Osteoblast (primary cell): ENCODE results near the gene LRP1-AS. TPM values are rescaled to one million over a fixed set of nuclear protein-coding genes. Genes with fewer than 3 reads are reported as not detected.

ENCODE experiments used
- DNase-seq: peaks from one replicate; pipeline ENCODE4 v3.0.0; 2011; ENCODE audit warnings: low spot score, mixed read lengths; ENCODE audit not compliant: insufficient read length; ENCODE audit errors: missing footprints
- H2AFZ ChIP-seq: 2 replicates; pipeline ENCODE4 v1.6.0; 2011; ENCODE audit warnings: mild to moderate bottlenecking, low read length
- H3K27ac ChIP-seq: 2 replicates; pipeline ENCODE4 v1.5.1; 2011; ENCODE audit warnings: mild to moderate bottlenecking, low read depth, low read length, moderate library complexity
- H3K27me3 ChIP-seq: 2 replicates; pipeline ENCODE4 v1.6.0; 2012; ENCODE audit warnings: mild to moderate bottlenecking, control low read depth, inconsistent platforms, low read length, moderate library complexity; ENCODE audit not compliant: insufficient read depth
- H3K36me3 ChIP-seq: 2 replicates; pipeline ENCODE4 v1.5.1; 2011; ENCODE audit warnings: mild to moderate bottlenecking, low read length, control low read depth, moderate library complexity; ENCODE audit not compliant: insufficient read depth
- H3K4me1 ChIP-seq: 2 replicates; pipeline ENCODE4 v1.5.1; 2011; ENCODE audit warnings: mild to moderate bottlenecking, low read length, control low read depth, moderate library complexity; ENCODE audit not compliant: insufficient read depth
- H3K4me2 ChIP-seq: 2 replicates; pipeline ENCODE4 v1.6.0; 2011; ENCODE audit warnings: mild to moderate bottlenecking, low read length; ENCODE audit not compliant: insufficient read depth
- H3K4me3 ChIP-seq: fragments of 200-600 bp; sonication (generic); 3 replicates; pipeline ENCODE4 v1.5.1; 2012; ENCODE audit warnings: mild to moderate bottlenecking, low read length, inconsistent platforms; ENCODE audit not compliant: insufficient read depth
- H3K79me2 ChIP-seq: 2 replicates; pipeline ENCODE4 v1.6.0; 2012; ENCODE audit warnings: mild to moderate bottlenecking, low read length, control low read depth, inconsistent platforms; ENCODE audit not compliant: insufficient read depth
- H3K9me3 ChIP-seq: 2 replicates; pipeline ENCODE4 v1.5.1; 2011; ENCODE audit warnings: low read depth, low read length, control low read depth
- H4K20me1 ChIP-seq: 2 replicates; pipeline ENCODE4 v1.6.0; 2012; ENCODE audit warnings: mild to moderate bottlenecking, low read length, control low read depth; ENCODE audit not compliant: insufficient read depth
- total RNA-seq: library from RNA; depleted of rRNA; stranded (reverse); fragments of >200 nt; gene quantifications from 2 replicates; pipeline ENCODE4 v1.2.3, GENCODE V29; 2012
- TF ChIP-seq, protein P1 (sequence below): IDR thresholded peaks from 2 replicates; pipeline ENCODE4 v1.5.1; 2011; ENCODE audit warnings: mild to moderate bottlenecking, low read depth, low read length, moderate library complexity; ENCODE audit errors: extremely low read depth

LRP1-AS gene
- total RNA-seq, 1 donor, result not detected

- DNase-seq, result peak; percentile 96
- Histone ChIP-seq H3K4me1 (peaks cover 3% of the 10 kb centered on the region), H3K9me3 (no peaks in the 10 kb centered on the region), H3K27ac (peak overlapping the region; percentile 65), H3K4me2 (no peak overlapping the region), H2AFZ (no peak overlapping the region), H3K4me3 (no peak overlapping the region), H3K36me3 (peaks cover 96% of the 10 kb centered on the region), H3K79me2 (peaks cover 88% of the 10 kb centered on the region), H4K20me1 (peaks cover 62% of the 10 kb centered on the region), H3K27me3 (no peaks in the 10 kb centered on the region)
- TF ChIP-seq, protein P1, sequence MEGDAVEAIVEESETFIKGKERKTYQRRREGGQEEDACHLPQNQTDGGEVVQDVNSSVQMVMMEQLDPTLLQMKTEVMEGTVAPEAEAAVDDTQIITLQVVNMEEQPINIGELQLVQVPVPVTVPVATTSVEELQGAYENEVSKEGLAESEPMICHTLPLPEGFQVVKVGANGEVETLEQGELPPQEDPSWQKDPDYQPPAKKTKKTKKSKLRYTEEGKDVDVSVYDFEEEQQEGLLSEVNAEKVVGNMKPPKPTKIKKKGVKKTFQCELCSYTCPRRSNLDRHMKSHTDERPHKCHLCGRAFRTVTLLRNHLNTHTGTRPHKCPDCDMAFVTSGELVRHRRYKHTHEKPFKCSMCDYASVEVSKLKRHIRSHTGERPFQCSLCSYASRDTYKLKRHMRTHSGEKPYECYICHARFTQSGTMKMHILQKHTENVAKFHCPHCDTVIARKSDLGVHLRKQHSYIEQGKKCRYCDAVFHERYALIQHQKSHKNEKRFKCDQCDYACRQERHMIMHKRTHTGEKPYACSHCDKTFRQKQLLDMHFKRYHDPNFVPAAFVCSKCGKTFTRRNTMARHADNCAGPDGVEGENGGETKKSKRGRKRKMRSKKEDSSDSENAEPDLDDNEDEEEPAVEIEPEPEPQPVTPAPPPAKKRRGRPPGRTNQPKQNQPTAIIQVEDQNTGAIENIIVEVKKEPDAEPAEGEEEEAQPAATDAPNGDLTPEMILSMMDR, result no peak
These were observed 29.4 kb upstream of the LRP1-AS start for GRCh38 chr12:57176846-57177245.

DNA sequence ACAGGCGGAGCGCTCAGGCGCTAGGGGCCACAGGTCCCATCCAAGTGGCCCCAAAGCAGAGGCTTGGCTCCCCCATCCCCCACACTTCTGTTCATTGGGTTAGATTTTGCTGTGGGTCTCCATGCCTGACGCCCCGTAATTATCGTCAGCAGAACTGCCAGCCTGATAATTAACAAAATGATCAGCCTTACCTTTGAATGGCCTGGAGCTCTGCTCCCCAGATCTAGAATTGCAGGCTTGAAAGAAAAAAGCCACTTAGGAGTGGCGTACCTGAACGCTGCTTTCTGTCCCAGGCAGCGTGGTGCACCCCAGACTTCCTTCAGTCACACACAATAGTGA is 28.7 kb upstream of the LRP1-AS start:
- peaks cover 7% of the 10 kb centered on the region for H3K4me1 ChIP-seq
- no peak overlapping the region for H3K4me2 ChIP-seq
- H3K9me3 ChIP-seq, result no peaks in the 10 kb centered on the region
- H3K27me3 ChIP-seq, result no peaks in the 10 kb centered on the region
- no peak overlapping the region for H2AFZ ChIP-seq
- peaks cover 82% of the 10 kb centered on the region for H3K79me2 ChIP-seq
- H3K36me3 ChIP-seq, result peaks cover 89% of the 10 kb centered on the region
- H4K20me1 ChIP-seq, result peaks cover 58% of the 10 kb centered on the region
- H3K27ac ChIP-seq, result peak overlapping the region; percentile 65
- TF ChIP-seq, protein P1, result no peak
- peak; percentile 27 for DNase-seq
- no peak overlapping the region for H3K4me3 ChIP-seq

GRCh38 chr12:57175428-57176138 is 28.2 kb upstream of the LRP1-AS start:
- TF ChIP-seq, protein P1, result peak; percentile 79
- no peak overlapping the region for H2AFZ ChIP-seq
- peak overlapping the region; percentile 65 for H3K27ac ChIP-seq
- no peak overlapping the region for H3K4me2 ChIP-seq
- peaks cover 10% of the 10 kb centered on the region for H3K4me1 ChIP-seq
- peak; percentile 96 for DNase-seq
- no peak overlapping the region for H3K4me3 ChIP-seq
- H3K79me2 ChIP-seq, result peaks cover 83% of the 10 kb centered on the region
- H4K20me1 ChIP-seq, result peaks cover 63% of the 10 kb centered on the region
- H3K27me3 ChIP-seq, result no peaks in the 10 kb centered on the region
- no peaks in the 10 kb centered on the region for H3K9me3 ChIP-seq
- peaks cover 89% of the 10 kb centered on the region for H3K36me3 ChIP-seq

GRCh38 chr12:57173683-57174082 is 26.3 kb upstream of the LRP1-AS start:
- no peak overlapping the region for H2AFZ ChIP-seq
- no peaks in the 10 kb centered on the region for H3K27me3 ChIP-seq
- H3K27ac ChIP-seq, result no peak overlapping the region
- peaks cover 88% of the 10 kb centered on the region for H3K36me3 ChIP-seq
- peaks cover 10% of the 10 kb centered on the region for H3K4me1 ChIP-seq
- no peak overlapping the region for H3K4me2 ChIP-seq
- peaks cover 75% of the 10 kb centered on the region for H3K79me2 ChIP-seq
- peak; percentile 32 for DNase-seq
- no peak overlapping the region for H3K4me3 ChIP-seq
- H3K9me3 ChIP-seq, result no peaks in the 10 kb centered on the region
- H4K20me1 ChIP-seq, result peaks cover 52% of the 10 kb centered on the region
- TF ChIP-seq, protein P1, result no peak
